PC-9 (cell line): Measurements from ENCODE around the gene TAAR2.

Experiments
- CTCF ChIP-seq: fragments of 200-600 bp; sonication (generic); conservative IDR thresholded peaks from 2 replicates; pipeline ENCODE4 v1.6.1; 2017; ENCODE audit warnings: mixed run types, antibody characterized with exemption, mild to moderate bottlenecking, moderate library complexity
- EZH2 ChIP-seq: fragments of 200-600 bp; sonication (generic); IDR thresholded peaks from 2 replicates; pipeline ENCODE4 v1.8.0; 2017; ENCODE audit warnings: antibody characterized with exemption, low read depth

- no peak for TF ChIP-seq CTCF
- TF ChIP-seq EZH2: no peak
Observed at GRCh38 chr6:132571774-132572173, 52.3 kb downstream of the TAAR2 start.
